ENCODE data around the gene MAGI2.

Gene MAGI2

GRCh38 chr7:78850093-78850740, 603.2 kb downstream of the MAGI2 start:
- no peak overlapping the region for H3K9ac ChIP-seq (ENCODE audit: low read depth, low read length)
- H3K4me3 ChIP-seq (ENCODE audit: low read depth in 1 of 2, low read length in 2 of 2) = no peak overlapping the region
- no peaks in the 10 kb centered on the region for H3K79me2 ChIP-seq (ENCODE audit: insufficient read depth, low read length)
- ATAC-seq (ENCODE audit: insufficient read depth, low read depth) (no peak), DNase-seq (no peak)
- H3K36me3 ChIP-seq (ENCODE audit: insufficient read depth, low read length) = no peaks in the 10 kb centered on the region
- H3K27ac ChIP-seq (ENCODE audit: low read length) = no peak overlapping the region
- H3K4me2 ChIP-seq (ENCODE audit: insufficient read depth, low read length) = no peak overlapping the region
- no peaks in the 10 kb centered on the region for H4K20me1 ChIP-seq (ENCODE audit: insufficient read depth, low read length)
- H3K9me3 ChIP-seq (ENCODE audit: insufficient read depth, low read length, severe bottlenecking) = no peaks in the 10 kb centered on the region
- H3K4me1 ChIP-seq (ENCODE audit: insufficient read depth, low read length) = no peaks in the 10 kb centered on the region
- no peak for TF ChIP-seq EZH2 (IDR thresholded peaks at IDR 0.05; ENCODE audit: borderline replicate concordance, low read depth, low read length, severe bottlenecking)
- no peak for TF ChIP-seq CTCF (IDR thresholded peaks at IDR 0.05; ENCODE audit: borderline replicate concordance, extremely low read depth, low read length, poor library complexity, severe bottlenecking)
- H3K27me3 ChIP-seq (ENCODE audit: insufficient read depth, low read length, poor library complexity) = no peaks in the 10 kb centered on the region
- no peak overlapping the region for H2AFZ ChIP-seq (ENCODE audit: low read depth, low read length)

GRCh38 chr7:78845155-78845554, 608.3 kb downstream of the MAGI2 start:
- Histone ChIP-seq H3K27ac (ENCODE audit: low read length) (no peak overlapping the region), H3K79me2 (ENCODE audit: insufficient read depth, low read length) (no peaks in the 10 kb centered on the region), H3K27me3 (ENCODE audit: insufficient read depth, low read length, poor library complexity) (no peaks in the 10 kb centered on the region), H3K9me3 (ENCODE audit: insufficient read depth, low read length, severe bottlenecking) (no peaks in the 10 kb centered on the region), H4K20me1 (ENCODE audit: insufficient read depth, low read length) (no peaks in the 10 kb centered on the region), H3K4me1 (ENCODE audit: insufficient read depth, low read length) (no peaks in the 10 kb centered on the region), H3K4me2 (ENCODE audit: insufficient read depth, low read length) (no peak overlapping the region), H3K4me3 (ENCODE audit: low read depth in 1 of 2, low read length in 2 of 2) (no peak overlapping the region), H2AFZ (ENCODE audit: low read depth, low read length) (no peak overlapping the region), H3K9ac (ENCODE audit: low read depth, low read length) (no peak overlapping the region), H3K36me3 (ENCODE audit: insufficient read depth, low read length) (no peaks in the 10 kb centered on the region)
- no peak for DNase-seq
- no peak for ATAC-seq (ENCODE audit: insufficient read depth, low read depth)
- TF ChIP-seq CTCF (IDR thresholded peaks at IDR 0.05; ENCODE audit: borderline replicate concordance, extremely low read depth, low read length, poor library complexity, severe bottlenecking) (no peak), EZH2 (IDR thresholded peaks at IDR 0.05; ENCODE audit: borderline replicate concordance, low read depth, low read length, severe bottlenecking) (no peak)

DNA sequence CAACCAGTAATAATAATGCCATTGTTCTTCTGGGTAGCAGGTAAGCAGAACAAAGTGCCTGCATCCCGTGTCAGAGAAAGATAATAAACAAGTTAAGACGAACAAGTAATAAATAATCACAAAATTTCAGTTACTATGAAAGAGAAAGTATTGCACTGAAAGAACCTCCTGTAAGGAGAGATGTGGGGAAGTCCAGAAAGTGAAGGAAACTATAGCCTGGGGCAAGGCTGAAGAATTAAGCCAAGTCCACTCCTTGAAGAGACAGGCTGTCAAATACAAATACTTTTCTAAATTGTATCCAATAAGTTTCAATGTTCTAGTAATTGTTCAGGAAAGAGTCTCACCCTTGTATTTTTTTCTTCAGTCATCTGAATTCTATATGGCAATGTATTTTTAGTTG, 611.4 kb downstream of the MAGI2 start:
- no peak for DNase-seq
- H3K27ac ChIP-seq (ENCODE audit: low read length) = no peak overlapping the region
- H3K36me3 ChIP-seq (ENCODE audit: insufficient read depth, low read length) = no peaks in the 10 kb centered on the region
- no peak overlapping the region for H3K4me3 ChIP-seq (ENCODE audit: low read depth in 1 of 2, low read length in 2 of 2)
- no peak for ATAC-seq (ENCODE audit: insufficient read depth, low read depth)
- H3K27me3 ChIP-seq (ENCODE audit: insufficient read depth, low read length, poor library complexity) = no peaks in the 10 kb centered on the region
- H3K9me3 ChIP-seq (ENCODE audit: insufficient read depth, low read length, severe bottlenecking) = no peaks in the 10 kb centered on the region
- H3K9ac ChIP-seq (ENCODE audit: low read depth, low read length) = no peak overlapping the region
- H3K4me2 ChIP-seq (ENCODE audit: insufficient read depth, low read length) = no peak overlapping the region
- TF ChIP-seq CTCF (IDR thresholded peaks at IDR 0.05; ENCODE audit: borderline replicate concordance, extremely low read depth, low read length, poor library complexity, severe bottlenecking) (no peak), EZH2 (IDR thresholded peaks at IDR 0.05; ENCODE audit: borderline replicate concordance, low read depth, low read length, severe bottlenecking) (no peak)
- no peaks in the 10 kb centered on the region for H3K4me1 ChIP-seq (ENCODE audit: insufficient read depth, low read length)
- H3K79me2 ChIP-seq (ENCODE audit: insufficient read depth, low read length) = no peaks in the 10 kb centered on the region
- no peaks in the 10 kb centered on the region for H4K20me1 ChIP-seq (ENCODE audit: insufficient read depth, low read length)
- no peak overlapping the region for H2AFZ ChIP-seq (ENCODE audit: low read depth, low read length)

Measured in DND-41 (cell line).